ENCODE results near the gene MALRD1.

The MALRD1 gene

DNA sequence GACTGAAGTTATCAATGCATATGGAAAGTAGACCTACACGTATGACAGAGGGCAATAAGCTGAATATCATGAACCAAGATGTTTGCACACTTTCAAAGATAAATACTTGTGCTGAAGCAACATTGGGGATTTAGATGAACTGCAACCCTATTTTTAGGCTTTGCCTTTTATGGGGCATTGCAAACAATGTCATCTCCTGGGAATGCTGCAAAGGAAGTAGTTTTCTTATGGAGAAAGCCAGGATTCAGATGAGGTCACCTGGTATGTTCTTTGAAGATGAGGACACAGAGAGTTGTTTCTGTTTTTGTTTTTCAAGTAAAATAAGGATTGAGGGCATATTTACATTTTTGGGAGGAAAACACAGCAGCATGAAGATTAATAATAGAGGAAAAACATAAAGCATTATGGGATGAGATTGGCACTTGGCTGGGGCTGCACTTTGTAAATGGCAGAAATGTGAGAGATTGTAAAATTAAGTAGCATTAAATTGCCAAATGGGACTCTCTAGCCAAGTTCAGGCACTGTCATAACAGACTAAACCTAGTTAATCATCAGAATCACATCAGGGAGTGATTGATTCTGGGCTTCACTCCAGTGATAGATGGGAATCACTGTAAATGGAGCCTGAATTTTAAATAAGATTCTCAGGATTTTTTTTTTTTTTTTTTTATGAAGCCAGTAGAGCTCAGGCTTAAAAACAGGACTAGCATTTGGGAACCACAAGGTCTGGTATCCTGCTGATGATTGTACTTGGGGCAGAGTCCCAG is 63.1 kb downstream of the MALRD1 start:
- DNase-seq (ENCODE audit: low spot score), result no peak

DNA sequence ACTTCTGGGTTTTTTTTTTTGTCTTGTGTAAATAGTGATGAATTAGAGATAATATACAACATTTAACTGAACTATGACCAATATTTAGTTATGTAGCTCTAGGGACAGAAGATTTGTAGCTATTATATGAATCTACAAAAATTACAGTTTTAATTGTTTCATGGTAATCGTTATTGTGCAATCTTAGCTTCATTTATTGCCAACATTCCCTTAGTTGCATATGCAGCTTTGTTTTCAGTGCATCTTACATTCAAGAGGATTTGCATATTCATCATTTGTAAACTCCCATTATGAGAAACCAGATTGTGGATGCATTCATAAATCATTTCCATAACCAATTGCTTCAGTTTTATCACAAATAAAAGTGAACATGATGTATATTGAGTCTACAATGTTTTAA is 68.8 kb downstream of the MALRD1 start:
- no peak for DNase-seq (ENCODE audit: low spot score)

DNA sequence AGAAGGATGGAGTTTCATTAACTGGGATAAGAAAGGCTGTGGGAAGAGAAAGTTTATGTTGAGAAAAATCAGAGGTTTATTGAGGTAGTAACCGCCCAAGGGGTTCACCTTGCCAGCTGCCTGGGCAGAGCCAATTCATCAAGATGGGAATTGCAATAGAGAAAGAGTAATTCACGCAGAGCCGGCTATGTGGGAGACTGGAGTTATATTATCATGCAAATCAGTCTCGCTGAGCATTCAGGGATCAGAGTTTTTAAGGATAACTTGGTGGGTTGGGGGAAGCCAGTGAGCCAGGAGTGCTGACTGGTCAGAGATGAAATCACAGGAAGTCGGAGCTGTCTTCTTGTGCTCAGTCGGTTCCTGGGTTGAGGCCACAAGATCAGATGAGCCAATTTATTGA is 70.6 kb downstream of the MALRD1 start:
- DNase-seq (ENCODE audit: low spot score), result no peak

DNA sequence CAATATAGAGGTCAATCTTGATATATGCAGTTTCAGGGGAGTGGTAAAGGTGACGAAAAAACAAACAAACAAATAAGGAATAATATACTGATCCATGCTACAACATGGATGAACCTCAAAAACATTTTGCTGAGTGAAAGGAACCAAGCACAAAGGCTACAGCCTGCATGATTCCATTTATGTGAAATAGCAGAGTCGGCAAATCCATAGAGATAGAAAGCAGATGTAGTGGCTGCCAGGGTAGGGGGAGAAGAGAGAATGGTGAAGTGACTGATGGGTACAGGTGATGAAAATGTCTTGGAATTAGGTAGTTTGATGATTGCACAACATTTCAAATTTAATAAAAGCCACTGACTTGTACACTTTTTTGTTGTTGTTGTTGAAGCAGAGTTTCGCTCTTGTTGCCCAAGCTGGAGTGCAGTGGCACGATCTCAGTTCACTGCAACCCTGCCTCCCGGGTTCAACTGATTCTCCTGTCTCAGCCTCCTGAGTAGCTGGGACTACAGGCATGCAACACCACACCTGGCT is 71.8 kb downstream of the MALRD1 start:
- DNase-seq (ENCODE audit: low spot score), result no peak

DNA sequence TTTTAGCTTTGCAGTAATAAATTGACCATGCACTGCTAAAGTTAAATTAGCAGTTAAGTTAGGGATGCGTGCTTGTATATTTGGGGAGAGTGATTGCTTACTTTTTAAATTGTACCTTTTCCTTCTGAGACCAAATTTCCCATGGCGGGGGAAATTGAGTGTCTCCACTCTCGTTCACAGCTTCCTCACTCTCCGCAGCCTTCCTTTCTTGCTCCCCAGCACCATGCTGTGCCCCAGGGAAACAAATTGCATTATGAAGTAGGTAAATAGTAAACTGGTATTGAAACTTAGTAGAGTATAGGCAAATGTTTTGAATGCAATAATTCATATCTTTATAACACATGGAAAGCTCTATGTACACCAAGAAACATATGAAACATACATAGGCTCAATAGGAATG is 85.4 kb downstream of the MALRD1 start:
- DNase-seq (ENCODE audit: low spot score), result no peak

DNA sequence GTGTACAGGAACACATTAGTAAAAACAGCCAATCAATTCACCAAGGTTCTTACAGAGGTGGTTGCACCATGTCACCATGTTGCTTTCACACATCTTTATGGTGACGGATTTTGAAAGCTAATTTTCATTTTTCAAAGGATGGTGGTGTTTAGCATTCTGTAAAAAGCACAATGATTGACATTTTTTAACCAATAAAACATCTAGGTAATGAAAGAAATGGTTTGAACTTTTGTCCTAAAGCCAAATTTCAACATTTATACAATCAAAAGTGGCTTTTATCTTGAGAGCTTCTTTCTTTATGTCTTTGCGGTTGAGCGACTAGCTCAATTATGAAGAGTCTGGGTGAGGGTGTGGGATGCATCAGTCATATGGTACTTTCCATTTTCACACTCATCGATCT is 94.4 kb downstream of the MALRD1 start:
- no peak for DNase-seq (ENCODE audit: low spot score)

DNA sequence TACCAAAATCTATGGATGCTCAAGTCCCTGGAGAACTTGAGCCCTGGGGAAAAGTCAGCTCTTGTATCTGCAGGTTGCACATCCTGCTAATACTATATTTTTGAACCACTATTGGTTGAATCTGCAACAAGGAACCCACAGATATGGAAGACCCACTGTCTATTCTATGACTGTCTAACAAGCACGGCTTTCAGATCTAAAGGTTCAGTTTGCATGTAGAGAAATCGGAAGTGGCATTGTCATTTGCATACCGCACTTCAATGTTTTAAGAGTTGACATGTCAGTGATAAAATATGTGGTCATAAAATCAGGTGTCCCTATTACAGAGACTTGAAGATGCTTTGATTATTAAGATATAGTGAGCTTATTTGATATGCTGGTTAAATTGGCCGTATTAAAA is 95.6 kb downstream of the MALRD1 start:
- DNase-seq (ENCODE audit: low spot score), result no peak

DNA sequence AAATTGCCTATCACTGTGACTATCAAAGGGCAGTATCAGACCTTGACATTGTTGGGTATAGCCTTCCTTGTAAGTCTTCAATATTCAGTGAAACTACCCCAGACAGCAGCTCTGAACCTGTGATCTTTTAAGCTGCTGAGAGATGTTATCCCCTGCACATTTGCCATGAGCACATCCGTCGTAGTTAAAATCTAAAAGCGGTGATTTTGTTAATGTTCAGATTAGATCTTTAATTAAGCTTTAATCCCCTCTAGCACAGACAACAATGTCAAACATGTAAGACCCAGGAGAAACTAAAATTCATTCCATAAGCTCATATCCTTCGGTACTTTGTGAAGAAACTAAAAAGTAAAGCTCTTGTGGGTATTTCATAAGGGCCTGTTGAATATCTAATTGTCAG is 105.8 kb downstream of the MALRD1 start:
- no peak for DNase-seq (ENCODE audit: low spot score)

DNA sequence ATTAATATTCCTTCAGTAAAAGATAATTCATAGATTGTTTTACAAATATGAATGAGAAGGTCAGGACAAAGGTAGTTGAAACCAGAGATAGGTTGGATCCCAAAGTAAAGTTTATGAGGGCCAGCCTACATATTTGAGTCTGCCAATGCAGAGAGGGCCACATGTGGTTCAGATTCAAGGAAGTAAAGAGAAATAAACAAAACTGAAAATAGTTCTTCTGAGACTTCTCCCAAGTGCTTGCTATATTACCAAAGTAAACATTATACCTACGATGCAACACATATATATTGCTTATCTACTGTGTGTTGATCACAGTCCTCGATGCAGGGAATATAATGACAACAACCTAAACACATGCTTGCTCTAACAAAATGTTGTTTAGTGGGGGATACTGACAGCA is 109.8 kb downstream of the MALRD1 start:
- no peak for DNase-seq (ENCODE audit: low spot score)

DNA sequence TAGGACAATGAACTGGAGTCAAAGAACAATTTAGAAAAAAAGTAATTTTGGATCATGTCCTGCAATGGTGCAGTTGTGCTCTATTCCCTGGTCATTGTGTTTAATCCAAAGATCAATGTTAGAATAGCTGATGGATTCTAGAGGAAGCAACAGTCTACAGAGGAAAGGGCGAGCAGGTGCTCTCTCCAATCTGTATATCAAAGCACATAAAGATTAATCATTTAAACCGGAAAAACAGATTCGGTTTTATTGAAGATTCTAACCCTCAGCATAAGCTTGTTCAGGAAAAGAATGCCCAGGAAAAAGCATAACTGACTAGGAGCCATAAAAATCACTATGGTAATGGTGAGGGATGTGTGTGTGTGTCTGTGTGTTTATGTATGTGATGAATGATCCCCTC is 110.3 kb downstream of the MALRD1 start:
- no peak for DNase-seq (ENCODE audit: low spot score)

DNA sequence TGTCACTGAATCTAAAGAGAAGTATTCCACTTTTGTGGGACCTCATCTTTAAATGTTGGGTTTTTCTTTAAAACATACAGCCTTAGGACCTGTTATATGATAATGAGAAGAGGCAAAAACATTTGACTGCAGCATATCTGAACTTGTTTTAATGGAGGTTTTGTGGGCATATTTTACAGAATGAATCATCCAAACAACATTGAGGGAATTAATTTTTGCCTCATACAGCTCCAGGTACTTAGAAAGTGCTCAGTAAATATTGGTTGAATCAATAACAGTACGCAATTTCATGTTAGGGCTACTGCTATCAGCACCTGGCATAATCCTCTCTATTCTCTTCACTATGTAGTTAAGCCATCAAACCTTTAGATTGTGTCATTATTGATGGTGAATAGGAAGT is 115.9 kb downstream of the MALRD1 start:
- no peak for DNase-seq (ENCODE audit: low spot score)

DNA sequence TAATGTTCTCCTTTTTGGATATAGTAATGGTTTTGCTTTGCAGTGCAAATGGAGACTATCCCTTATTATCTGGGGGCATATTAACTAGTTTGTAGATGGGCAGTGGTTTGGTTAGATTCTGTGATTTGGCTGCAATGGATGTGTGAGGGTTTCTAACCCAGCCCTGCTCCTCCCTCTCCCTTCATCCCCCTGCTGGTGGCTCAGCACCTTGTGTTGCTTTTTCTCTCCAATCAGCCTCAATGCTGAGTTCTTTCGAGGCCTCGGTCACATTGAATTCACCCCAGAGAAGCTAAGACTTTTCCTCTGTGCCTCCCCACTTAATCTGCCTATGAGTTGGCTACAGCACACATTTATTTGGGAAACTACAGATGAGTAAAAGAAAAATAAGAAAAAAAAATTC is 120.0 kb downstream of the MALRD1 start:
- DNase-seq (ENCODE audit: low spot score), result no peak

DNA sequence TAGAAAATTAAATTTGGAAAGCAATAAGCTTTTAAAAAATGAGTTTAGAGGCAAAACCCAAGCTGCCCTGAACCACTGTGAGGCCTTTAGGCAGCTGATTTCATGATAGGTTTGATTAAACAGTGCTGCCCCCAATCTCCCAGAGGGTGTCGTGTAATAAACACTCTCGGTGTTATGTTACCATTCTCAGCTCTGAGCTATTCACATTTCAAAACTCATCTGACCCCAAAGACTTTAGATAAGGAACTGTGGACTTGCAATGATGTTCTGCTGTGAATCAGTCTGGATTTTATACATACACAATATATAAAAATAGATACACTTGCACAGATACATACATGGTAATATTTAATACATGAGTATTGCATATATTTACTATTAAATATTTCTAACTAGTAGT is 120.4 kb downstream of the MALRD1 start:
- no peak for DNase-seq (ENCODE audit: low spot score)

DNA sequence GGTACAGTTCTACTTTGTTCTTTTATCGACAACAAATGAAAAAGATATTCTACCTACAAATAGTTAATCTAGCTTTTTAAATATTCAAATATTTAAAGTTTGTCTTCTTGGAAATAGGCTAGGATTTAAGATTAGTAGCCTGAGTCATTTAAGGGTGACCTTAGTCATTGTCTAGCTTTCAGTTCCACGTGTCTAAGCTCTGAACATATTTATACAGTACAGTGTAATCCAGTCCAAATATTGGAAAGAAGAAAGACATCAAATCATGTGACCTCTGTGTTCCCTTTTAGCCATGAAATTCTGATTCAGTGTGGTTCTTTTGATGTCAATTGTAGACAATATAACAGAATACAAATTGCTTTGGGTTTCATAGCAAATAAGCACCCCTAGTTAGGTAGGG is 121.1 kb downstream of the MALRD1 start:
- DNase-seq (ENCODE audit: low spot score), result no peak

DNA sequence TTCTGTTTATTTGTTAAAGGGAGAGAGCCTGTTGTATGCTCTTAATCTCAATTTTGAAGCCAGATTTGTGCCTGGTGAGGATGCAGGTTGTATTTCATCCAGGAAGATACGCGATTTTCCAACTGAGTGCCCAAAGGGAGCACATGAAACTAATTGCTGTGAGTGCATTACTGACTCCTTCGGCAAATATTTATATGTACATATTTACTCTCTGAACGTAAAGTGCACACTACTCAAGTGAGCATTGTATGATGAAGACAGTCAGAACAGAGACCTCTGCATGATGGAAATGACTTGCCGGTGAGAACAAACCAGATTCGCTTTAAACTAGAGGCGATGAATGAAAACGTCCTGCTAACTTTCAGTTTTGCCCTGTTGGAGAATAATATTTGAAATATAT is 130.1 kb downstream of the MALRD1 start:
- no peak for DNase-seq (ENCODE audit: low spot score)

DNA sequence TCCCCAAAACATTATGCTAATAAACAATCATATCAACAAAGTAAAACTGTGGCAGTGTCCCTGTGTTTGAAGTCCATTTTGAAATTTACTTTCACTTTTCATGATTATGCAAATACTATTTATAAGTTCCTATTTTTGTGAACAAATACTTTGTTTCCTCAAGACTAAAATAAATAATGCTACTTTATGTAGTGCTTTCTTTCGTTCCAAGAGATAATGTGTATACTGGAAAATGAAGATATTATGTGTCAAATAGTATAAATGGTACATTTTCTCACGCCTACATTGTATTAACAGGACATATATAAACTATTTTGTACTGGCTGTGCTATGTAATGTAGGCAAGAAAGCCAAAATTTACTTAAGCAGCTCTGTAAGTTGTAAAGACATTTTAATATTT is 136.3 kb downstream of the MALRD1 start:
- no peak for DNase-seq (ENCODE audit: low spot score)

DNA sequence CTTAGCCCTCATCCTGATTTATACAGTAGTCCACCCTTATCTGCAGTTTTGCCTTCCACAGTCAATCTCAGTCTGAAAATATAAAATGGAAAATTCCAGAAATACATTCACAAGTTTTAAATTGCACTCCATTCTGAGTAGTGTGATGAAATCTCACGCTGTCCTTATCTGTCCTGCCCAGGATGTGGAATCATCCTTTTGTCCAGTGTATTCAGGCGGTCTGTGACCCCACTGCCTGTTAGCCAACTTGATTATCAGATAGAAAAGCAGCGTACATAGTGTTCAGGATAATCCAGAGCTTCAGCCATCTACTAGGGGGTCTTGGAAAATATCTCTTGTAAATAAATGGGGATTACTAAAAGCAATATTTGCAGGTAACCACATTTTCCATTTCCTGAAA is 146.3 kb downstream of the MALRD1 start:
- DNase-seq (ENCODE audit: low spot score), result no peak

DNA sequence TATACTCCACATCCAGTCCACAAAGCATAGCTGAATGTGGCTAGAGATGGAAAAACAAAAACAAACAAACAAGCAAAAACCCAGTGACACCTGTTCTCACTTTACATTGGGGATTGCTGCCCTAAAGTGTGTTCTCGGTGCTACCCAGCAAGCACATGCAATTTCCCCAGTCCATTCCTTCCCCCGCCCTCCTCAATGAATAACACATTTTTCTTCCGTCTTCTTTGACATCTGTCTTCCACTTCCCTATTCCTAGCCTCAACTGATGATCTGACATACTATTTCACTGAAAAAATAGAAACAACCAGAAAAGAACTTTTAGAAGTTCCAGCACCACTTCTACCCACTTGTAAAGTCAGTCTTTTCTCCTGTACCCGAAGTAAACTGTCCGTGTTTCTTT is 147.1 kb downstream of the MALRD1 start:
- no peak for DNase-seq (ENCODE audit: low spot score)

DNA sequence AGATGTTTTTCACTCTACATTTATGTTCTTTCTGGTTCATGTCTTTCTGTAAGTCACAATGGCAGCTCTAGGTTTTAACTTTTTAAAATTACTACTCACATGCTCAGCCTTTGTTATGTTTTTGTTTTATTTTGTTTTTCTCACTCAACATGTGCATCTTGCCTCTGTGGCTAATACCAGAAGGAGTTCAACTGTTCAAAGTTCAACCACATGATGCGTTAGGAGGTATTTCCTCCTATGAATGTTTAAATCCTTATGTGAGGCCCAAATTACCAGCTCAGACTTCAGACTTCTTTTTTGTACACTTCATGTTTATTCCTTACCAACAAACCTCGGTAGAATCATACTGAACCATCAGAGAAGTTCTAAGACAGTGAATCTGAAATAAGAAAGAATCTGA is 151.6 kb downstream of the MALRD1 start:
- DNase-seq (ENCODE audit: low spot score), result no peak

DNA sequence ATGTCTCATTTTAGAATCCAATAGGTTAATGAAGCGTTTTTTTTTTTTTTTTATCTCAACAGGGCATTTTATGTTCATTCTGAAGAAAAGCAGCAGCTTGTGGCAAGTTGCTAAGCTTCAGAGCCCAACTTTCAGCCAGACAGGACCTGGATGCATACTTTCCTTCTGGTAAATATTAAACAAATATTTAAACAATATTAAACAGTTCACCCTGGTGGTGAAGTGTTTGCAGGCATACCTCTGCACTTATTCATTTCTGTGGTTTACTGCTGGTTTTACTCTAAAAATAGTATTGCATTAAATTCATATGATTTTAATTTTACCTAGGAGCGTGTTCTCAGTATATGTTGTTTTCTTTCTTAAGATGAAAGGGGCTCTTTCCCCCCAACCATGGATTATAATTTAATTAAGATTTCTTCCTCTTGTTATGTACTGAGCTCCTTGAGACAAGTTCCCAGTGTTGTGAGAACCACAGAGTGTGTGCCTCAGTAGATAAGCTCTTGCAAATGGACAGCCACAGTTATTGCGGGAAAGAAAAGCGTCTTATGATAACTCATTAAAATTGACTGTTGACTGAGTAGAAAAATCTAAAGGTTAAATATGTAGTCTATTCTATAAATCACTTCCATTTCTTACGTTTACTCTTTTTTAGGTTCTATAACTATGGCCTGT is 155.8 kb downstream of the MALRD1 start:
- DNase-seq (ENCODE audit: low spot score), result no peak

DNA sequence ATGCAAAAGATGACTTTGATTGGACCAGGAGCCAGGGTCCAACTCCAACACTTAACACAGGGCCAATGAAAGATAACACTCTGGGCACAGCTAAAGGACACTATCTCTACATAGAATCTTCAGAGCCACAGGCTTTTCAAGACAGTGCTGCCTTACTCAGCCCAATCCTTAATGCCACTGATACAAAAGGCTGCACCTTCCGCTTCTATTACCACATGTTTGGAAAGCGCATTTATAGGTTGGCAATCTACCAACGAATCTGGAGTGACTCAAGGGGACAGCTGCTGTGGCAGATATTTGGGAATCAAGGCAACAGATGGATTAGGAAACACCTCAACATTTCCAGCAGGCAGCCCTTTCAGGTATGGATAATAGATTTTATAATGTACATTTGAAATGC is 160.7 kb downstream of the MALRD1 start:
- no peak for DNase-seq (ENCODE audit: low spot score)

DNA sequence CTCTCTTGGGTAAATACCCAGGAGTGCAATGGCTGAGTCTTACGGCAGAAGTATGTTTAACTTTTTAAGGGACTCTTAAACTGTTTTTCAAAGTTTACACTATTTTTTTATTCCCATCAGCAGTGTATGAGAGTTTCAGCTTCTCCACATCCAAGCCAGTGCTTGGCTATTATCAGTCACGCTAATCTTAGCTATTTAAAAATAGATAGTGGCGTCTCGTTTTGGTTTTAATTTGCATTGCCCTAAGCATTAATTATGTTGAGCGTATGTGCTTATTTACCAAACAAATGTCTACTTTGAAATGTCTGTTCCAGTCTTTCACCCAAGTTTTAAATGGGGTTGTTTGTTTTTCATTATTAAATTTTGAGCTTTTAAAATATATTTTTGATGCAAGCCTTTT is 164.0 kb downstream of the MALRD1 start:
- no peak for DNase-seq (ENCODE audit: low spot score)

DNA sequence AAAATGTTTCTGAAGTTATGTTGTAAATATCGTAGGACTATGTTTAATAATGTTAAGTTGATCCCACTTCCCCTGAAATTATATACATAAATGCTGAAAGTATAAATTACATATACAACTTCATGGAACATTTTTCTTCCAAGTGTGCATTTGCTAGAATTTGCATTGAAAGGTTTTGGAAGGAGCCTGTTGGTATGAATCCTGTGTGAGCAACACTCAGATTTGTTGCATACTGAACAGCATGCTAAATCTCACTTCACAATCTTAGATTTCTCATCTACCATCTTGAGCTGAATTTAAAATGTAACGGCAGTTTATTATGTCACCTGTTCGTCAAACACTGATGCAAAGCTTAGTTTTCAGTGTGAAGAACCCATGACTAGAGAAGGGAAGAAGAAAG is 172.6 kb downstream of the MALRD1 start:
- DNase-seq (ENCODE audit: low spot score), result no peak

DNA sequence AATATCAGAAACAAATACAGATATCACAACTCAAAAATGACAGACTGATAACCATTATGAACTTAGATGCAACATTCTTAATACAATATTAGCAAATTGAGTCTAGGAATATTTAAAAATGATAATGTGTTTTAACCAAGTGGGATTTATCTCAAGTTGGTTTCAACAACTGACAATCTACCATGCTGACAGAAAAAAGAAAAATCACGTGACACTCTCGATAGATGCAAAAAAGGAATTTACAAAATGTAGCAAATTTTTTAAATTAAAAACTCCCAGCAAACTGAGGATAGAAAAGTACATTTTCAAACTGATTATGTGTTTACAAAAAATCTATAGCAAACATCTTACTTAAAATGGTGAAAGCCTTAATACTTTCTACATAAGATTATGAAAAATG is 177.4 kb downstream of the MALRD1 start:
- no peak for DNase-seq (ENCODE audit: low spot score)

Measured in globus pallidus (tissue), 1 donor.